ENCODE measurements around the gene IRX2. TPM values are rescaled to one million over a fixed set of nuclear protein-coding genes. Genes with fewer than 3 reads are reported as not detected.

IRX2 gene
- total RNA-seq, 1 experiment from 2014 or later: 0.10 TPM

DNA sequence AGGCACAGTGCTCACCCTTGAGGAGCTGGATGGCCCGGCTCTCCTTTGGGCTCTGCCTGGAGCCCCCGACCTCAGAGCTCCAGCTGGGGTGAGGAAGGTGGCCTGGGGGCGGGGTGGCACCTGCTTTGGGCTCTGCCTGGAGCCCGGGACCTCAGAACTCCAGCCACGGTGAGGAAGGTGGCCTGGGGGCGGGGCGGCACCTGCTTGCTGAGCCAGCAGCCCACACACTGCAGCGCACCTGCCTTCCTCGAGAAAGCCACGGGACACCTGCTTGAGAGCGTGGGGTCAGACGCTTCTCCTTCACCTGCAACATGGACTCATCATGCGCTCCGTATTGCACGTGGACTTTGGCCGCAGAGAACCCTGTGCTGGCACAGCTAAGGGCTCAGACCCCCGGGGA, 51.8 kb downstream of the IRX2 start:
- TF ChIP-seq, protein P1, sequence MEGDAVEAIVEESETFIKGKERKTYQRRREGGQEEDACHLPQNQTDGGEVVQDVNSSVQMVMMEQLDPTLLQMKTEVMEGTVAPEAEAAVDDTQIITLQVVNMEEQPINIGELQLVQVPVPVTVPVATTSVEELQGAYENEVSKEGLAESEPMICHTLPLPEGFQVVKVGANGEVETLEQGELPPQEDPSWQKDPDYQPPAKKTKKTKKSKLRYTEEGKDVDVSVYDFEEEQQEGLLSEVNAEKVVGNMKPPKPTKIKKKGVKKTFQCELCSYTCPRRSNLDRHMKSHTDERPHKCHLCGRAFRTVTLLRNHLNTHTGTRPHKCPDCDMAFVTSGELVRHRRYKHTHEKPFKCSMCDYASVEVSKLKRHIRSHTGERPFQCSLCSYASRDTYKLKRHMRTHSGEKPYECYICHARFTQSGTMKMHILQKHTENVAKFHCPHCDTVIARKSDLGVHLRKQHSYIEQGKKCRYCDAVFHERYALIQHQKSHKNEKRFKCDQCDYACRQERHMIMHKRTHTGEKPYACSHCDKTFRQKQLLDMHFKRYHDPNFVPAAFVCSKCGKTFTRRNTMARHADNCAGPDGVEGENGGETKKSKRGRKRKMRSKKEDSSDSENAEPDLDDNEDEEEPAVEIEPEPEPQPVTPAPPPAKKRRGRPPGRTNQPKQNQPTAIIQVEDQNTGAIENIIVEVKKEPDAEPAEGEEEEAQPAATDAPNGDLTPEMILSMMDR (IDR thresholded peaks at IDR 0.05): no peak
- no peak for TF ChIP-seq TCF7L2 (IDR thresholded peaks at IDR 0.05; ENCODE audit: low read depth, low read length)
- no peak for TF ChIP-seq SIN3A (IDR thresholded peaks at IDR 0.05; ENCODE audit: borderline replicate concordance, insufficient read depth, low read depth, low read length)
- no peak for TF ChIP-seq POLR2AphosphoS5 (IDR thresholded peaks at IDR 0.05; ENCODE audit: low read depth, low read length)
- TF ChIP-seq, protein P2, sequence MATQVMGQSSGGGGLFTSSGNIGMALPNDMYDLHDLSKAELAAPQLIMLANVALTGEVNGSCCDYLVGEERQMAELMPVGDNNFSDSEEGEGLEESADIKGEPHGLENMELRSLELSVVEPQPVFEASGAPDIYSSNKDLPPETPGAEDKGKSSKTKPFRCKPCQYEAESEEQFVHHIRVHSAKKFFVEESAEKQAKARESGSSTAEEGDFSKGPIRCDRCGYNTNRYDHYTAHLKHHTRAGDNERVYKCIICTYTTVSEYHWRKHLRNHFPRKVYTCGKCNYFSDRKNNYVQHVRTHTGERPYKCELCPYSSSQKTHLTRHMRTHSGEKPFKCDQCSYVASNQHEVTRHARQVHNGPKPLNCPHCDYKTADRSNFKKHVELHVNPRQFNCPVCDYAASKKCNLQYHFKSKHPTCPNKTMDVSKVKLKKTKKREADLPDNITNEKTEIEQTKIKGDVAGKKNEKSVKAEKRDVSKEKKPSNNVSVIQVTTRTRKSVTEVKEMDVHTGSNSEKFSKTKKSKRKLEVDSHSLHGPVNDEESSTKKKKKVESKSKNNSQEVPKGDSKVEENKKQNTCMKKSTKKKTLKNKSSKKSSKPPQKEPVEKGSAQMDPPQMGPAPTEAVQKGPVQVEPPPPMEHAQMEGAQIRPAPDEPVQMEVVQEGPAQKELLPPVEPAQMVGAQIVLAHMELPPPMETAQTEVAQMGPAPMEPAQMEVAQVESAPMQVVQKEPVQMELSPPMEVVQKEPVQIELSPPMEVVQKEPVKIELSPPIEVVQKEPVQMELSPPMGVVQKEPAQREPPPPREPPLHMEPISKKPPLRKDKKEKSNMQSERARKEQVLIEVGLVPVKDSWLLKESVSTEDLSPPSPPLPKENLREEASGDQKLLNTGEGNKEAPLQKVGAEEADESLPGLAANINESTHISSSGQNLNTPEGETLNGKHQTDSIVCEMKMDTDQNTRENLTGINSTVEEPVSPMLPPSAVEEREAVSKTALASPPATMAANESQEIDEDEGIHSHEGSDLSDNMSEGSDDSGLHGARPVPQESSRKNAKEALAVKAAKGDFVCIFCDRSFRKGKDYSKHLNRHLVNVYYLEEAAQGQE (IDR thresholded peaks at IDR 0.05; ENCODE audit: insufficient read depth in 1 of 2, low read depth in 2 of 2, low read length in 1 of 2): no peak
- Histone ChIP-seq H3K9me3 (ENCODE audit: control insufficient read depth, insufficient read depth, low read depth, low read length) (no peaks in the 10 kb centered on the region), H3K4me3 (ENCODE audit: low read depth in 2 of 2, low read length in 2 of 2) (no peak overlapping the region), H3K27ac (ENCODE audit: low read length) (no peak overlapping the region), H3K4me1 (ENCODE audit: control insufficient read depth, insufficient read depth, low read length) (no peaks in the 10 kb centered on the region), H3K27me3 (ENCODE audit: control insufficient read depth, insufficient read depth, low read length) (no peaks in the 10 kb centered on the region; the same call in 1 of the 2 replicates), H3K36me3 (ENCODE audit: control insufficient read depth, insufficient read depth, low read length) (no peaks in the 10 kb centered on the region)
- no TSS peak for BruUV-seq (replicated peaks)
- DNase-seq (ENCODE audit: low read depth, low spot score): no peak
- CTCF ChIA-PET: no interaction called here
- POLR2A ChIA-PET: no interaction called here
- in situ Hi-C loops (cut with HindIII; ENCODE audit: low pct_unique_long_range_greater_than_20kb, low sequenced_read_pairs) (no loop called here), intact Hi-C loops (cut with micrococcal nuclease; ENCODE audit: unreplicated experiment) (no loop called here)
- ATAC-seq: no peak

DNA sequence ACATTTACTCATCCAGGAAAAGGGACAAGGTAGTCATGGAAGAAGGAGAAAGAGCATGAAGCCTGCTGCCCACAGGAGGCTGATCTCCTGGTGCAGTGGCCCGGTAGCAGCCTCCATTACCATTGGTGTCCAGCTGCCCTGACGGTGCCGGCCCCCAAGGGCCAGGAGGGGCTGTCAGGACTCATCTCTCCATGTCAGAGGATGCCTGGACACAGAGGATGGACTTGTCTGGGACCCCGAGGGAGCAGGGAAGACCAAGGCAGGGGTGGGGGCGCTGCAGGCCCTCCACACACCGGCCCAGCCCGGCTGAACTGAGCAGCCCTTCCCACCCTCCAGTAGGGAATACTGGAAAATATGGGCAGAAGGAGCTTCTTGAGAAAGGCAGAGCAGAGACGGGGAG, 52.2 kb downstream of the IRX2 start:
- no peak overlapping the region for H3K27ac ChIP-seq (ENCODE audit: low read length)
- ChIA-PET POLR2A (no interaction called here), CTCF (no interaction called here)
- no peaks in the 10 kb centered on the region for H3K9me3 ChIP-seq (ENCODE audit: control insufficient read depth, insufficient read depth, low read depth, low read length)
- H3K4me3 ChIP-seq (ENCODE audit: low read depth in 2 of 2, low read length in 2 of 2): no peak overlapping the region
- H3K36me3 ChIP-seq (ENCODE audit: control insufficient read depth, insufficient read depth, low read length): no peaks in the 10 kb centered on the region
- DNase-seq (ENCODE audit: low read depth, low spot score): no peak
- H3K4me1 ChIP-seq (ENCODE audit: control insufficient read depth, insufficient read depth, low read length): no peaks in the 10 kb centered on the region
- ATAC-seq: no peak
- TF ChIP-seq, protein P2 (IDR thresholded peaks at IDR 0.05; ENCODE audit: insufficient read depth in 1 of 2, low read depth in 2 of 2, low read length in 1 of 2): no peak
- TF ChIP-seq TCF7L2 (IDR thresholded peaks at IDR 0.05; ENCODE audit: low read depth, low read length): no peak
- no peak for TF ChIP-seq SIN3A (IDR thresholded peaks at IDR 0.05; ENCODE audit: borderline replicate concordance, insufficient read depth, low read depth, low read length)
- TF ChIP-seq, protein P1 (IDR thresholded peaks at IDR 0.05): no peak
- no peak for TF ChIP-seq POLR2AphosphoS5 (IDR thresholded peaks at IDR 0.05; ENCODE audit: low read depth, low read length)
- in situ Hi-C loops (cut with HindIII; ENCODE audit: low pct_unique_long_range_greater_than_20kb, low sequenced_read_pairs): no loop called here
- intact Hi-C loops (cut with micrococcal nuclease; ENCODE audit: unreplicated experiment): no loop called here
- BruUV-seq (replicated peaks): no TSS peak
- no peaks in the 10 kb centered on the region; the same call in 1 of the 2 replicates for H3K27me3 ChIP-seq (ENCODE audit: control insufficient read depth, insufficient read depth, low read length)
